IMR-90 (cell line): Measurements from ENCODE around the gene C22orf39.

Source experiments
- CEBPB ChIP-seq: IDR thresholded peaks from 2 replicates; pipeline ENCODE4 v1.6.1; 2012; ENCODE audit warnings: low read depth, low read length, improper control_type of control experiment
- CHD1 ChIP-seq: IDR thresholded peaks from 2 replicates; pipeline ENCODE4 v1.6.1; 2012; ENCODE audit warnings: low read depth, low read length, improper control_type of control experiment
- CTCF ChIP-seq: conservative IDR thresholded peaks from 2 replicates; pipeline ENCODE4 v1.5.1; 2012; ENCODE audit warnings: mild to moderate bottlenecking, low read depth, low read length, improper control_type of control experiment
- FOS ChIP-seq: fragments of 150-350 bp; IDR thresholded peaks from 2 replicates; pipeline ENCODE4 v1.6.1; 2016; ENCODE audit warnings: low read depth, low read length
- MAZ ChIP-seq: IDR thresholded peaks from 2 replicates; pipeline ENCODE4 v1.6.1; 2012; ENCODE audit warnings: low read depth, mild to moderate bottlenecking, low read length, improper control_type of control experiment, moderate library complexity, borderline replicate concordance
- MXI1 ChIP-seq: IDR thresholded peaks from 2 replicates; pipeline ENCODE4 v1.6.1; 2012; ENCODE audit warnings: low read depth, mild to moderate bottlenecking, low read length, moderate library complexity, borderline replicate concordance
- POLR2A ChIP-seq: IDR thresholded peaks from 2 replicates; pipeline ENCODE4 v1.6.1; 2012; ENCODE audit warnings: mild to moderate bottlenecking, low read depth, low read length
- RFX5 ChIP-seq: IDR thresholded peaks from 2 replicates; pipeline ENCODE4 v1.8.0; 2012; ENCODE audit warnings: low read depth, mild to moderate bottlenecking, low read length, moderate library complexity
- SMC3 ChIP-seq: fragments of 150-350 bp; IDR thresholded peaks from 2 replicates; pipeline ENCODE4 v1.6.1; 2016; ENCODE audit warnings: low read depth, mild to moderate bottlenecking, antibody characterized with exemption, low read length, moderate library complexity
- USF2 ChIP-seq: fragments of 150-350 bp; IDR thresholded peaks from 2 replicates; pipeline ENCODE4 v1.6.1; 2017; ENCODE audit warnings: mild to moderate bottlenecking, antibody characterized with exemption, low read length, low read depth
- TF ChIP-seq, protein P1 (sequence below): fragments of 150-350 bp; IDR thresholded peaks from 2 replicates; pipeline ENCODE4 v1.6.1; 2016; ENCODE audit warnings: low read depth, mild to moderate bottlenecking, low read length, moderate library complexity, borderline replicate concordance

GRCh38 chr22:19401483-19401882 lies 46.0 kb downstream of the C22orf39 start:
- TF ChIP-seq RFX5 = no peak
- TF ChIP-seq CTCF = no peak
- TF ChIP-seq CEBPB = no peak
- no peak for TF ChIP-seq POLR2A
- TF ChIP-seq SMC3 = no peak
- TF ChIP-seq FOS = no peak
- no peak for TF ChIP-seq USF2
- TF ChIP-seq CHD1 = no peak
- no peak for TF ChIP-seq MAZ
- no peak for TF ChIP-seq MXI1
- TF ChIP-seq, protein P1, sequence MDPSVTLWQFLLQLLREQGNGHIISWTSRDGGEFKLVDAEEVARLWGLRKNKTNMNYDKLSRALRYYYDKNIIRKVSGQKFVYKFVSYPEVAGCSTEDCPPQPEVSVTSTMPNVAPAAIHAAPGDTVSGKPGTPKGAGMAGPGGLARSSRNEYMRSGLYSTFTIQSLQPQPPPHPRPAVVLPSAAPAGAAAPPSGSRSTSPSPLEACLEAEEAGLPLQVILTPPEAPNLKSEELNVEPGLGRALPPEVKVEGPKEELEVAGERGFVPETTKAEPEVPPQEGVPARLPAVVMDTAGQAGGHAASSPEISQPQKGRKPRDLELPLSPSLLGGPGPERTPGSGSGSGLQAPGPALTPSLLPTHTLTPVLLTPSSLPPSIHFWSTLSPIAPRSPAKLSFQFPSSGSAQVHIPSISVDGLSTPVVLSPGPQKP = no peak
